CD4-positive, alpha-beta T cell (primary cell): Measurements from ENCODE around the gene NBPF26. TPM values are rescaled to one million over a fixed set of nuclear protein-coding genes. Genes with fewer than 3 reads are reported as not detected.
"Not testable (repeated sequence)": the region's sequence is repeated elsewhere in the genome, so short reads cannot be mapped to it uniquely, and the experiment has no call there.

Experiments used
- ATAC-seq: fragments of 200-7000 bp; cut with Tn5 transposase; one replicate; pipeline ENCODE4 v1.10.0; 2022; ENCODE audit warnings: mild to moderate bottlenecking; ENCODE audit not compliant: poor library complexity
- CTCF ChIA-PET: fragments of 350-600 bp; sonication (Branson Sonifier 250); formaldehyde crosslinking; loops from one replicate; lab custom pipeline; 2021; ENCODE audit warnings: antibody characterized with exemption, inconsistent platforms; lab: Charles Lee
- POLR2A ChIA-PET: fragments of 350-600 bp; sonication (Branson Sonifier 250); formaldehyde crosslinking; loops from one replicate; lab custom pipeline; 2021; ENCODE audit warnings: antibody characterized with exemption, inconsistent platforms; lab: Charles Lee
- DNase-seq, 14 experiments: peaks; one replicate each; pipeline ENCODE4 v3.0.0-alpha.2; 2013 to 2020; ENCODE audit warnings: mixed read lengths in 2 of 14
- H3K27ac ChIP-seq, 2 donors: one replicate each; pipeline versions ENCODE4 v1.5.1 to v1.7.0; 2013; ENCODE audit warnings: low read length in 2 of 2, low read depth in 1 of 2, mild to moderate bottlenecking in 1 of 2
- H3K27me3 ChIP-seq, 2 experiments: 1 replicate in 1 of 2; 2 replicates in 1 of 2; pipeline versions ENCODE4 v1.6.1 to v1.7.0; 2013; ENCODE audit warnings: low read length in 2 of 2, control low read depth in 1 of 2, mild to moderate bottlenecking in 1 of 2, moderate library complexity in 1 of 2; ENCODE audit not compliant: insufficient read depth in 2 of 2, control insufficient read depth in 1 of 2
- H3K36me3 ChIP-seq: one replicate; pipeline ENCODE4 v1.6.1; 2013; ENCODE audit warnings: low read length, control low read depth; ENCODE audit not compliant: insufficient read depth
- H3K4me1 ChIP-seq: one replicate; pipeline ENCODE4 v1.6.1; 2013; ENCODE audit warnings: low read length, control low read depth; ENCODE audit not compliant: insufficient read depth
- H3K4me3 ChIP-seq: one replicate; pipeline ENCODE4 v1.5.1; 2013; ENCODE audit warnings: mild to moderate bottlenecking, low read length, moderate library complexity
- H3K9me3 ChIP-seq, 2 experiments: 1 replicate in 1 of 2; 2 replicates in 1 of 2; pipeline versions ENCODE4 v1.6.1 to v1.7.0; 2013; ENCODE audit warnings: low read length in 2 of 2, mild to moderate bottlenecking in 2 of 2, control low read depth in 1 of 2, moderate library complexity in 1 of 2; ENCODE audit not compliant: control insufficient read depth in 1 of 2, insufficient read depth in 1 of 2
- H3K27ac Mint-ChIP-seq: one replicate; pipeline ENCODE4 v1.8.0; 2020; ENCODE audit warnings: mixed read lengths
- H3K27me3 Mint-ChIP-seq: one replicate; pipeline ENCODE4 v1.8.0; 2021; ENCODE audit warnings: mixed read lengths
- H3K36me3 Mint-ChIP-seq: one replicate; pipeline ENCODE4 v1.8.0; 2021; ENCODE audit warnings: low read depth, mixed read lengths
- H3K4me1 Mint-ChIP-seq: one replicate; pipeline ENCODE4 v1.8.0; 2021; ENCODE audit warnings: low read depth, mixed read lengths
- H3K4me3 Mint-ChIP-seq: one replicate; pipeline ENCODE4 v1.8.0; 2020; ENCODE audit warnings: mild to moderate bottlenecking, mixed read lengths
- H3K9me3 Mint-ChIP-seq: one replicate; pipeline ENCODE4 v1.8.0; 2020; ENCODE audit warnings: mixed read lengths
- intact Hi-C, 2 experiments: fragments of 100-400 bp; cut with DNase I in 1 of 2; cut with micrococcal nuclease in 1 of 2; formaldehyde crosslinking; loops; one replicate each; pipeline versions ENCODE4 v1.15.1 to v1.9.0; 2023 to 2025; cut with DNase I, micrococcal nuclease
- total RNA-seq, 174 experiments: library from RNA in 2 of 174; stranded (reverse) in 2 of 174; gene quantifications; one replicate each; pipeline ENCODE4 v1.2.3 and lab custom pipeline; 2021 to 2026
- TF ChIP-seq, protein P1 (sequence below): fragments of 200-600 bp; IDR thresholded peaks from one replicate; pipeline ENCODE4 v1.8.0; 2022; ENCODE audit warnings: antibody characterized with exemption, mild to moderate bottlenecking

The NBPF26 gene
- total RNA-seq, 2 experiments from 2014 or later, result 25.6 to 26.0 TPM

DNA sequence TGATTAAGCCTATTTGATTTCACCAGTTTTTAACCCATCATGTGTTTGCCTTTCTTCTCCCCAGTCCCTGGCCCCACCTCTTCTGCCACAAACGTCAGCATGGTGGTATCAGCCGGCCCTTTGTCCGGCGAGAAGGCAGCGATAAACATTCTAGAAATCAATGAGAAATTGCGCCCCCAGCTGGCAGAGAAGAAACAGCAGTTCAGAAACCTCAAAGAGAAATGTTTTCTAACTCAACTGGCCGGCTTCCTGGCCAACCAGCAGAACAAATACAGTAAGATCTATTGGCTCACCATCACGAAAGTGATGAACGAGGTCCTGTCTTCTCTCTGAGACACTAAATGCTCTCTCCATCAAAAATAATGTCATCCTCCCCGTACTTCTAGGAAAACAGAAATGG lies 88.1 kb downstream of the NBPF26 start:
- H3K27me3 Mint-ChIP-seq, H3K4me3 Mint-ChIP-seq, H3K36me3 ChIP-seq, CTCF ChIA-PET, H3K4me3 ChIP-seq, H3K4me1 Mint-ChIP-seq, H3K27me3 ChIP-seq, POLR2A ChIA-PET, H3K36me3 Mint-ChIP-seq, H3K9me3 Mint-ChIP-seq, H3K4me1 ChIP-seq, H3K27ac ChIP-seq, H3K9me3 ChIP-seq, ATAC-seq, intact Hi-C loops: not testable (repeated sequence)
- DNase-seq, result peak in 11 of 14 experiments; percentile 2 to 41 (median 16)
- TF ChIP-seq, protein P1, sequence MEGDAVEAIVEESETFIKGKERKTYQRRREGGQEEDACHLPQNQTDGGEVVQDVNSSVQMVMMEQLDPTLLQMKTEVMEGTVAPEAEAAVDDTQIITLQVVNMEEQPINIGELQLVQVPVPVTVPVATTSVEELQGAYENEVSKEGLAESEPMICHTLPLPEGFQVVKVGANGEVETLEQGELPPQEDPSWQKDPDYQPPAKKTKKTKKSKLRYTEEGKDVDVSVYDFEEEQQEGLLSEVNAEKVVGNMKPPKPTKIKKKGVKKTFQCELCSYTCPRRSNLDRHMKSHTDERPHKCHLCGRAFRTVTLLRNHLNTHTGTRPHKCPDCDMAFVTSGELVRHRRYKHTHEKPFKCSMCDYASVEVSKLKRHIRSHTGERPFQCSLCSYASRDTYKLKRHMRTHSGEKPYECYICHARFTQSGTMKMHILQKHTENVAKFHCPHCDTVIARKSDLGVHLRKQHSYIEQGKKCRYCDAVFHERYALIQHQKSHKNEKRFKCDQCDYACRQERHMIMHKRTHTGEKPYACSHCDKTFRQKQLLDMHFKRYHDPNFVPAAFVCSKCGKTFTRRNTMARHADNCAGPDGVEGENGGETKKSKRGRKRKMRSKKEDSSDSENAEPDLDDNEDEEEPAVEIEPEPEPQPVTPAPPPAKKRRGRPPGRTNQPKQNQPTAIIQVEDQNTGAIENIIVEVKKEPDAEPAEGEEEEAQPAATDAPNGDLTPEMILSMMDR, result peak; percentile 24
- H3K27ac Mint-ChIP-seq, result peak overlapping the region; percentile 36

DNA sequence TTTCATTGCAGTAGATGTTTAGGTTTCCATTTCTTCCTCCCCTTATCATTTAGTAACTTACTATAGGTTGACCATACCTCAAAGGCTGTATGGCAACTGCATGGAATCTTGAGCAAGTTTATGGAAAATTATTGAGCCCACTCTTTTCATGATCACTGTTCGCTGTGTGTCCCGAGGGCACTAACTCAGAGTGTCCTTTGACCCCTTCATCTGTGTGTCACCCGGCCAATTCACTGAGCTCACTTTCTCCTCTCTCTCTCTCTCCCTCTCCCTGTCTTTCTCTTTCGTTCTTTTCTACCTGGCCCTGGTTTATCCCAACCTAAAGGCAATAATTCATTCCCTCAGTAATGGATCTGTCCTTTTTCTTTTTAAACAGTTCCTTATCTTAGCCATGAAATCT lies 101.3 kb downstream of the NBPF26 start:
- H3K27ac ChIP-seq, H3K27me3 Mint-ChIP-seq, POLR2A ChIA-PET, H3K36me3 ChIP-seq, H3K9me3 Mint-ChIP-seq, H3K4me1 Mint-ChIP-seq, DNase-seq, H3K9me3 ChIP-seq, CTCF ChIA-PET, H3K36me3 Mint-ChIP-seq, H3K4me3 ChIP-seq, ATAC-seq, H3K27ac Mint-ChIP-seq, H3K27me3 ChIP-seq, H3K4me3 Mint-ChIP-seq, intact Hi-C loops, H3K4me1 ChIP-seq: not testable (repeated sequence)

DNA sequence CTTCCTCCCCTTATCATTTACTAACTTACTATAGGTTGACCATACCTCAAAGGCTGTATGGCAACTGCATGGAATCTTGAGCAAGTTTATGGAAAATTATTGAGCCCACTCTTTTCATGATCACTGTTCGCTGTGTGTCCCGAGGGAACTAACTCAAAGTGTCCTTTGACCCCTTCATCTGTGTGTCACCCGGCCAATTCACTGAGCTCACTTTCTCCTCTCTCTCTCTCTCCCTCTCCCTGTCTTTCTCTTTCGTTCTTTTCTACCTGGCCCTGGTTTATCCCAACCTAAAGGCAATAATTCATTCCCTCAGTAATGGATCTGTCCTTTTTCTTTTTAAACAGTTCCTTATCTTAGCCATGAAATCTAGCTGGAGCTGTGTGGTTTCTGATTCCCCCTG lies 102.9 kb downstream of the NBPF26 start:
- H3K27me3 ChIP-seq, intact Hi-C loops, H3K4me1 ChIP-seq, H3K9me3 Mint-ChIP-seq, ATAC-seq, POLR2A ChIA-PET, H3K27ac ChIP-seq, CTCF ChIA-PET, H3K36me3 Mint-ChIP-seq, H3K27ac Mint-ChIP-seq, H3K4me1 Mint-ChIP-seq, H3K36me3 ChIP-seq, H3K27me3 Mint-ChIP-seq, H3K4me3 ChIP-seq, H3K9me3 ChIP-seq, DNase-seq, H3K4me3 Mint-ChIP-seq: not testable (repeated sequence)

- ATAC-seq, result not testable (repeated sequence)
- peak overlapping the region; percentile 41 to 74 for H3K27ac ChIP-seq
These were observed 120.6 kb downstream of the NBPF26 start for GRCh38 chr1:120844186-120844944.

GRCh38 chr1:120844945-120845330 lies 121.2 kb downstream of the NBPF26 start:
- POLR2A ChIA-PET, H3K27me3 Mint-ChIP-seq, H3K36me3 ChIP-seq, H3K4me1 ChIP-seq, DNase-seq, CTCF ChIA-PET, H3K4me1 Mint-ChIP-seq, H3K27me3 ChIP-seq, H3K36me3 Mint-ChIP-seq, H3K9me3 Mint-ChIP-seq, ATAC-seq, H3K9me3 ChIP-seq, intact Hi-C loops, H3K27ac ChIP-seq: not testable (repeated sequence)
- Mint-ChIP-seq H3K4me3 (peak overlapping the region; percentile 87), H3K27ac (peak overlapping the region; percentile 89)
- H3K4me3 ChIP-seq, result peak overlapping the region; percentile 70

More at GRCh38 chr1:120844186-120844944, 120.6 kb downstream of the NBPF26 start:
- H3K4me1 Mint-ChIP-seq, H3K36me3 Mint-ChIP-seq, intact Hi-C loops, H3K36me3 ChIP-seq, H3K27me3 ChIP-seq, H3K9me3 ChIP-seq, CTCF ChIA-PET, H3K4me1 ChIP-seq, H3K9me3 Mint-ChIP-seq, POLR2A ChIA-PET, H3K27me3 Mint-ChIP-seq: not testable (repeated sequence)
- TF ChIP-seq, protein P1, result peak; percentile 40
- peak; percentile 58 to 88 (median 76) for DNase-seq
- Mint-ChIP-seq H3K27ac (peak overlapping the region; percentile 89), H3K4me3 (peak overlapping the region; percentile 89)
- H3K4me3 ChIP-seq, result peak overlapping the region; percentile 70
